GM21528 (cell line): ENCODE measurements around the gene CACNB3.

ENCODE experiments used
- ATAC-seq: cut with Tn5 transposase; IDR thresholded peaks from one replicate; pipeline ENCODE4 v1.9.1; 2021; ENCODE audit warnings: mild to moderate bottlenecking, moderate library complexity; ENCODE audit not compliant: unreplicated experiment, low FRiP score

The CACNB3 gene

DNA sequence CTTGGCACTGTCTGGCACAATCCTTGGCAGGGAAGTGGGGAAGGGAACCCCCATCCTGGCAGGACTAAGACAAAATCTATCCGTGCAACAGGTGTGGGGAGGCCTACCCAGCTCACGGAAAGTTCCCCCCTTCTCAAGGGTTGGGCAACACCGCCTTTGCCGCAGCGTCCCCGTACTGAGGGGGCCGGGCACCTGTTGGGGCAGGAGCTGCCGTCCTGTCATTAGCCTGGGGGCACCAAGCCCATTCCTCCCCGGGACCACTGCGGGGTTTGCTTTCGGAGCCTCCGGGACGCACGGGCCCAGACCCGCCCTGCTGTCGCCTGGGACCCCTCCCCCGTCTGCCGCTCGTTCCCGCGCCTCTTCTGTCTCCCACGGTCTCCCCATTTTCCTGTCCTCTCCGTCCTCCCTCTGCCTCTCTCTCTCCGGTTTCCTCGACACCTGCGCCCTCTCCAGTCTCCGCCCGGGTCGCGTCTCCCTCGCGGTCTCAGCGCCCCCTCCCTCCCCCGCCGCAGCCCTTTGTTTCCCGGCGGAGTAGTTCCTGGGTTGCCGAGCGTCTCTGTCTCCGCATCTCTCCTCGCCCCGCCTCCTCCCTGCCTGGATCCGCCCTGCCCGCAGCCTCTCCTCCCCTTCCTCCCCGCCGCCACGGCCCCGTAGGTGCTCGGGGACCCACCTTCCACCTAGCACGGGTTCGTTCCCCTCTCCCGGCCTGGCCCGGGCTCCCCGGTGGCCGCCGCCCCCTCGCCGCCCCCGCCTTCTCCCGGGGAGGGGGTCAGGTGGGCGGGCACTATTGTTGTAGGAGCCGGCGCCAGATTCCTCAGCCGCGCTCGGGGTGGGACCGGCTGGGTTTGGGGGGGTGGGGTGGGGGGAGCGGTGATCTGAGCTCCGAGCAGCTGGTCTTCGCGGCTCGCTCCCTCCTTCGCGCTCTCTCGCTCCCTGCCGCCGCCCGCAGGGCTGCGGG lies at the start of gene CACNB3:
Gene CACNB3, plus strand, starts transcription at position 624 of the 958 bp plus-strand sequence. CDS start 434 bp downstream, outside the sequence.
- no peak for ATAC-seq

DNA sequence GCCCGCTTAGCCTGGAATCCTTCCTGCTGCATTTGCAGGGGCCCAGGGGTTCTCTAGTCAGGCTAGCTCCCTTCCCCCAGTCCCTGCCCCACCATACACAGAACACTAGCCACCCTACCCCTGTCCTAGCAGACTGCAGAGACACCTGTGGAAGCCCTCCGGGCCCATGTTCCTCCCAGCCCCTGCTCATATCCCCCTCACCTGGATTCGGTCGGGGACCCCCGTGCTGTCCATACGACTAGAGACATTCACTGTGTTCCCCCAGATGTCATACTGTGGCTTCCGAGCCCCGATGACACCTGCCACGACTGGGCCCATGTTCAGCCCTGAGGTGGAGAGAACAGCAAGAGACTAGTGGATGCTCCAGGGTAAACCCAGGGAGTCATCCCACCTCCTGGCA lies 49.6 kb upstream of the CACNB3 start:
- ATAC-seq: no peak

GRCh38 chr12:48770756-48771155 lies 47.5 kb upstream of the CACNB3 start:
- no peak for ATAC-seq

- ATAC-seq: no peak
Measured at GRCh38 chr12:48771588-48772112, 46.6 kb upstream of the CACNB3 start.

GRCh38 chr12:48773686-48774085 lies 44.6 kb upstream of the CACNB3 start:
- ATAC-seq: no peak

DNA sequence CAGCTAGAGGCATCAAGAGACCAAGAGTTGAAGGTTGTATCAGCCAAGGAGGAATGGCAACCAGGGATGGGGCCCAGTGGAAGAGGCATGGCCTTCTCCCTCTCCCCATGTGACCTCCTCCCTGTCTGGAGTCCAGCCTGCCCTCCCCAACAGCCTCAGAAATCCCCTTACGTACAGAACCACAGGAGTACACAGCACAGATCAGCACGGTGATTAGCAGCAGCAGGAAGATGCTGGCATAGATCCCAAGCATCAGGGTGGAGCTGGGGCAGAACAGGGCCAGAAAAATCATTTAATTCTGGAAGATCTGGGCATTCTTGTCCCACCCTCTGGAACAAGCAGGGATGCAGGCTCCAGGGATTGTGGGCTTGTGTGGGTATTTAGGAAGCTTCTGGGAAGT lies 43.8 kb upstream of the CACNB3 start:
- no peak for ATAC-seq

DNA sequence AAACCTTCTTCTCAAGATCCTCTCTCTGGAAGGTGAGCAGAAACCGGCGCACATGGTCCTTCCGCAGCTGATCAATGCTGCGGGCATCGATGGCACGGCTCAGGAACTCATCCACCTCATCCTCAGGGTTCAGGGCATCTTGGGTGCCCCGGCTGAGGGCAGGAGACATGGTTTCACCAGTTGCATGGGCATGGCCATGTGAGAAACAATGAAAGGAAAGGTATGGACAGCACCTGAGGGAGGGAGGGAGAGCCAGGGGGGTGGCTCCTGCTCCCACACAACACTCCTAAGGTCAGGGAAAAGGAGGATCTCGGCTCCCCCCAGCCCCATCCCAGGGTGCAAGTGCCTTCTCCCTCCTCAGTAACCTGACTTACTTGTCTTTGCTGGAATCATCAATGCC lies 43.0 kb upstream of the CACNB3 start:
- no peak for ATAC-seq

- ATAC-seq: no peak
Measured at GRCh38 chr12:48775991-48776649, 42.2 kb upstream of the CACNB3 start.

GRCh38 chr12:48776956-48777355 lies 41.3 kb upstream of the CACNB3 start:
- ATAC-seq: no peak

DNA sequence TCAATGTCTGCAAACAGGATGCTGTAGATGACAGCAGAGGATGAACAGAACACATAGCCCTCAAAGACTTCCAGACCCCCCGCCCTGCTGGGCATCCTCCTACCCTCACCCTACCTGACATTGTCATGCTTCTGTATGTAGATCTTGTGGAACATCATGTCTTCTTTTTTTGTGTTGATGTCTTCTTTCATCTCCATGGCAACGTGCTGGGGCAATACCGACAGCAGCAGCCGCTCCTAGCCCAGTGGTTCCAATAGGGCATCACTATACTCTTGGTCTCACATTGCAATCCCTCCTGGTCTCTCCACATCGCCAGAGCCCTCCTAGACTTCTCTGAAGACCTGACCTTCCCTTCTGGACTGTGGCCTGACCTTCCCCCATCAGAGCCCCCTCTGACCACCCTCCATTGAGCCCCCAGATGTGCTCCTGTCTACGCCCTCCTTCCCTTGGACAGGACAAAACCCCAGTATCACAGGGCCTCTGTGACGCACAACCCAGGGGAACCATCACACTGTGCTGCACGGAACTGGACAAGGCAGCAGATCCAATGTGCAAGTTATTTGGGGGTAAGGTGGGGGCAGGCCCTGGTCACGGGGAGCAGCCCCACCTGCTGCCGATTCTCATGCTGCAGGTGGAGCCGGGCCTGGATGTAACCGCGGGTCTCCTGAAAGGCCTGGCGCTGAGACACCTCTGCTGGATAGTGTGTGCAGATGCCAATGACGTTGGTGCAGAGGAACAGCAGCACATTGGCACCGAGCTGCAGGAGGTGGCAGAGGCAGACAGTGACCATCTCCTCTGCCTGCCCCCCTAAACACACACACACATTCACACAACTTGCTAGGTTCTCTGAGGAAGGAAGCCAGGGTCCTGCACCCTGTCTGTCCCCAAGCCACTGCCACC lies 40.5 kb upstream of the CACNB3 start:
- ATAC-seq: no peak

DNA sequence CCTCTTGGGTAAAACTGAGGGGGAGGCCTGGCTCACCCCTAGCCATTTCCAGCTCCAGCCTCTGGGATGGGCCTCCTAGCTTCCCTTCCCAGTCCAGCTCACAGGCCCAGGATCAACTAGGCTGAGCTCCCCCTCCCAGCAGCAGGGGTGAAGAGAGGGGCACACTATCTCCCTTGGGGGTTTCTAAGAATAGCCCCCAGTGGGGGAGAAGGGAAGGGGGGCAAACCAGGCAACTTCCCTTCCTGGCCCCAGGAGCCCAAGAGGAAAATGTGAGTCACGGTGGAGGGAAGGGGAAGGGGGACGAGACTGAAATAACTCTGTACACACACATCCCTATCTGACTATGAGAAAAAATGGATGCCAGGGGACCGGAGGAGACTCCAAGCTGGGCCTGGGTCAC lies 38.4 kb upstream of the CACNB3 start:
- no peak for ATAC-seq

DNA sequence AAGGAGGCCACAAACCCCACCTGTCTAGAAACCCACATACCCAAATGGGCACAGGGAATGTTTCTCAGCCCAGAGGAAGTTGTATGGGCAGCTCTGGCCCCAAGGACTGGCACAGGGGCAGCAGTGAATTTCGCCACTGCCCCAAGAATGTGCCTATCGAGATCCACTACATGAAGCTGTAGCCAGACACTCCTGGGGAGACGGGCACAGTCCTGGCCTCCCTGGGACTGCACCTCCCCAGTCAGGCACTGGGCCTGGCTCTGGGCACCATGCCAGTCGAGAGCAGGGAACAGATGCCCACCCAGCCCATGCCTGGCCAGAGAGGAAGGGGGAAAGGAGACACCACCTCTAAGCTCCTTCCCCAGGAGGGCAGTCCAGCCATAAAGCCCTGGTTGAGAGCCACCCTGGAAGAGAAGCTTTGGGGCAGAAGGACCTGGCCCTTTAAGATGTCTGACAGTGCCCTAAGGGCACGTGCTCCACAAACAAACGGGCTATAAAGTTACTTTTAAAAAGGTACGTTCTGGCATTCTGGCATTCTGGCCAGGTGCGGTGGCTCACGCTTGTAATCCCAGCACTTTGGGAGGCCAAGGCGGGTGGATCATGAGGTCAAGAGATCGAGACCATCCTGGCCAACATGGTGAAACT lies 37.8 kb upstream of the CACNB3 start:
- no peak for ATAC-seq

GRCh38 chr12:48781750-48782456 lies 36.4 kb upstream of the CACNB3 start:
- ATAC-seq: no peak

DNA sequence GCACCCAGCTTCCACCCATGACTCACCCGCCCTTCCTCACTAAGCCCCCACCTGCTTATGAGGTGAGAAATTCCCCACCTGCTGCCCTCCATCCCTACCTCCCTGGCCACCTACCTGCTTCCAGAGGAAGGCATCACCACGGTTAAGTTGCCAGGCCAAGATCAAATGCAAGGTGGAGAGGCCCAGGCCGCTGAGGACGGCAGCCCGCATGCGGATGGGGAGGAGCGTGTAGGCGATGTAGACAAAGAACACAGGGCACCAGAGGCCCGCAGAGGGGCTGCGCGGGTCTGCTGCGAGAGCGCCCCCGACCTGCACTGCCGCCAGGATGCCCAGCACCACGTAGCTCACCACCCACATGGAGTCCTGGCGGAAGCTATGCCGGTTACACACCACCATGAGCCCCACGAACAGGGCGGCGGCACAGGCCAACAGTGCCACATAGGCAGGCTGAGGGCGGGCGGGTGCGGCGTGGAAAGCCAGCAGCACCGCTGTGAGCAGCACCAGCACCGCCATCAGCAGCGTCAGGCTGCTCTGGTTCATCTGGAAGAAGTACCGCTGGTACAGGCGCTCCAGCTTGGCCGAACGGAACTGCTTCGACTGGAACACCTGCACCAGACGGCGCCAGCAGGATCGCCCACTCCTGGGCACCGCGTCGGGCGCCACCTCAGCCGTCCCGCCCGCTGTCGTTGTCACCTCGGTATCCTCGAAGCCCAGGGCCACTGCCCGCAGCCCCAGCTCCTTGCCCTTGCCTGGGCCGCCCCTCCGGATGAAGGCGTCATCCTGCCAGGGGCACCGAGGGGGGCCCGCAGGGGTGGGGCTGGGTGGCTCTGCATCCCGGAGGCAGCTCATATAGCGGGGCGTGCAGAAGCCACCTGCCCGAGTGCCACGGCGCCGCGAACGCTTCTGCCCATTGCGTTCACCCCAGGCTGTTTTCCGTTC lies 35.6 kb upstream of the CACNB3 start:
- ATAC-seq: no peak

GRCh38 chr12:48783432-48783831 lies 34.9 kb upstream of the CACNB3 start:
- ATAC-seq: no peak

- no peak for ATAC-seq
Measured at GRCh38 chr12:48786591-48787544, 31.4 kb upstream of the CACNB3 start.
